Measurements from ENCODE around the gene ADAM10. TPM values are rescaled to one million over a fixed set of nuclear protein-coding genes. Genes with fewer than 3 reads are reported as not detected.

The ADAM10 gene
- total RNA-seq, 2 donors from 2014 or later: 191 to 211 TPM

- no peaks in the 10 kb centered on the region for H3K4me1 ChIP-seq (ENCODE audit: control insufficient read depth, insufficient read depth, low read length)
- no peaks in the 10 kb centered on the region for H3K9me3 ChIP-seq (ENCODE audit: control insufficient read depth, low read length)
- Mint-ChIP-seq H3K36me3 (ENCODE audit: low read depth) (no peaks in the 10 kb centered on the region), H3K4me3 (no peak overlapping the region), H3K27me3 (ENCODE audit: insufficient read depth) (no peaks in the 10 kb centered on the region), H3K4me1 (peaks cover 11% of the 10 kb centered on the region), H3K9me3 (no peaks in the 10 kb centered on the region), H3K27ac (no peak overlapping the region)
- no peaks in the 10 kb centered on the region for H3K27me3 ChIP-seq (ENCODE audit: control insufficient read depth, insufficient read depth, low read length, poor library complexity, severe bottlenecking)
- peak; percentile 22 for DNase-seq
- no peak overlapping the region for H3K27ac ChIP-seq (ENCODE audit: low read depth, low read length)
- 86 to 100% methylated on average over 1 of the region's 1 CpG for WGBS, 2 experiments (ENCODE audit: insufficient coverage in 1 of 2, insufficient read length in 1 of 2)
- no peaks in the 10 kb centered on the region for H3K36me3 ChIP-seq (ENCODE audit: control insufficient read depth, insufficient read depth, low read length)
- H3K9ac ChIP-seq (ENCODE audit: extremely low read depth, low read length, poor library complexity, severe bottlenecking): no peak overlapping the region
- H3K4me3 ChIP-seq (ENCODE audit: low read length): no peak overlapping the region
- no peak for TF ChIP-seq CTCF (conservative IDR thresholded peaks at IDR 0.05)
Observed at GRCh38 chr15:58539548-58539947, 210.0 kb downstream of the ADAM10 start.

- Histone ChIP-seq H3K27ac (ENCODE audit: low read depth, low read length) (no peak overlapping the region), H3K27me3 (ENCODE audit: control insufficient read depth, insufficient read depth, low read length, poor library complexity, severe bottlenecking) (no peaks in the 10 kb centered on the region), H3K9me3 (ENCODE audit: control insufficient read depth, low read length) (no peaks in the 10 kb centered on the region), H3K4me1 (ENCODE audit: control insufficient read depth, insufficient read depth, low read length) (no peaks in the 10 kb centered on the region), H3K9ac (ENCODE audit: extremely low read depth, low read length, poor library complexity, severe bottlenecking) (no peak overlapping the region), H3K36me3 (ENCODE audit: control insufficient read depth, insufficient read depth, low read length) (no peaks in the 10 kb centered on the region), H3K4me3 (ENCODE audit: low read length) (no peak overlapping the region)
- H3K36me3 Mint-ChIP-seq (ENCODE audit: low read depth): no peaks in the 10 kb centered on the region
- H3K27ac Mint-ChIP-seq: no peak overlapping the region
- H3K4me3 Mint-ChIP-seq: no peak overlapping the region
- no peak for DNase-seq
- WGBS, 2 experiments (ENCODE audit: insufficient coverage in 1 of 2, insufficient read length in 1 of 2): 92 to 93% methylated on average over 2 of the region's 3 CpGs
- no peak for TF ChIP-seq CTCF (conservative IDR thresholded peaks at IDR 0.05)
- peaks cover 11% of the 10 kb centered on the region for H3K4me1 Mint-ChIP-seq
- no peaks in the 10 kb centered on the region for H3K9me3 Mint-ChIP-seq
- H3K27me3 Mint-ChIP-seq (ENCODE audit: insufficient read depth): no peaks in the 10 kb centered on the region
Observed at GRCh38 chr15:58538901-58539300, 210.6 kb downstream of the ADAM10 start.

Other genes starting within 250 kb of the ADAM10 start
- 10 to 100 TPM; 26.6 to 32.5 TPM for gene MINDY2, start 21.6 kb upstream of the ADAM10 start, total RNA-seq
- gene SLTM, start 184.0 kb upstream of the ADAM10 start, total RNA-seq: 10 to 100 TPM; 77.1 to 96.8 TPM
- gene RNF111, start 238.0 kb upstream of the ADAM10 start, total RNA-seq: 10 to 100 TPM; 31.6 to 31.9 TPM